SK-N-SH treated with all-trans-retinoic acid at 6 μM for 48 hours (cell line): Measurements from ENCODE around the gene STIL.

Source experiments
- ARNTL ChIP-seq: fragments of 450-650 bp; formaldehyde crosslinking; IDR thresholded peaks from 2 replicates; pipeline ENCODE4 v1.5.0; 2020; ENCODE audit warnings: low read depth, mild to moderate bottlenecking, moderate library complexity, borderline replicate concordance
- CREB5 ChIP-seq: fragments of 250-450 bp; sonication (Bioruptor Pico); IDR thresholded peaks from 2 replicates; pipeline ENCODE4 v1.5.1; 2020; ENCODE audit warnings: low read depth, mild to moderate bottlenecking, moderate library complexity
- ESRRG ChIP-seq: fragments of 250-450 bp; sonication (Bioruptor Pico); IDR thresholded peaks from 2 replicates; pipeline ENCODE4 v1.6.1; 2021; ENCODE audit warnings: mild to moderate bottlenecking
- ISL1 ChIP-seq: fragments of 250-450 bp; sonication (Bioruptor Pico); IDR thresholded peaks from 2 replicates; pipeline ENCODE4 v2.1.2; 2022; ENCODE audit warnings: mild to moderate bottlenecking, moderate library complexity
- OSR1 ChIP-seq: fragments of 250-450 bp; sonication (Bioruptor Pico); IDR thresholded peaks from 2 replicates; pipeline ENCODE4 v1.8.0; 2022; ENCODE audit warnings: moderate library complexity, mild to moderate bottlenecking, inconsistent platforms
- POU6F1 ChIP-seq: fragments of 250-450 bp; sonication (Bioruptor Pico); IDR thresholded peaks from 2 replicates; pipeline ENCODE4 v1.8.0; 2021; ENCODE audit warnings: low read depth, mild to moderate bottlenecking, moderate library complexity, borderline replicate concordance
- PPARA ChIP-seq: fragments of 250-450 bp; sonication (Bioruptor Pico); IDR thresholded peaks from 2 replicates; pipeline ENCODE4 v1.5.0; 2020; ENCODE audit warnings: mild to moderate bottlenecking, borderline replicate concordance
- RARB ChIP-seq: fragments of 250-450 bp; sonication (Bioruptor Pico); IDR thresholded peaks from 2 replicates; pipeline ENCODE4 v1.8.0; 2021; ENCODE audit warnings: mild to moderate bottlenecking, moderate library complexity
- ZC3H10 ChIP-seq: fragments of 250-450 bp; sonication (Bioruptor Pico); IDR thresholded peaks from 2 replicates; pipeline ENCODE4 v1.5.1; 2021; ENCODE audit warnings: mild to moderate bottlenecking, moderate library complexity
- ZFP30 ChIP-seq: fragments of 450-650 bp; formaldehyde crosslinking; IDR thresholded peaks from 2 replicates; pipeline ENCODE4 v1.5.0; 2022; ENCODE audit warnings: mild to moderate bottlenecking, moderate library complexity
- ZNF565 ChIP-seq: fragments of 450-650 bp; formaldehyde crosslinking; conservative IDR thresholded peaks from 2 replicates; pipeline ENCODE4 v1.5.0; 2020; ENCODE audit warnings: low read depth, mild to moderate bottlenecking, moderate library complexity
- ZNF70 ChIP-seq: fragments of 450-650 bp; formaldehyde crosslinking; IDR thresholded peaks from 2 replicates; pipeline ENCODE4 v1.5.0; 2020; ENCODE audit warnings: mild to moderate bottlenecking, moderate library complexity
- ZNF8 ChIP-seq: fragments of 450-650 bp; formaldehyde crosslinking; IDR thresholded peaks from 2 replicates; pipeline ENCODE4 v1.5.0; 2020; ENCODE audit warnings: mild to moderate bottlenecking, moderate library complexity
- TF ChIP-seq, protein P1 (sequence below): fragments of 250-450 bp; sonication (Bioruptor Pico); IDR thresholded peaks from 2 replicates; pipeline ENCODE4 v1.5.1; 2021; ENCODE audit warnings: mild to moderate bottlenecking, moderate library complexity

- TF ChIP-seq POU6F1 = no peak
- TF ChIP-seq PPARA (CRISPR knock-in tag) = no peak
- TF ChIP-seq, protein P1, sequence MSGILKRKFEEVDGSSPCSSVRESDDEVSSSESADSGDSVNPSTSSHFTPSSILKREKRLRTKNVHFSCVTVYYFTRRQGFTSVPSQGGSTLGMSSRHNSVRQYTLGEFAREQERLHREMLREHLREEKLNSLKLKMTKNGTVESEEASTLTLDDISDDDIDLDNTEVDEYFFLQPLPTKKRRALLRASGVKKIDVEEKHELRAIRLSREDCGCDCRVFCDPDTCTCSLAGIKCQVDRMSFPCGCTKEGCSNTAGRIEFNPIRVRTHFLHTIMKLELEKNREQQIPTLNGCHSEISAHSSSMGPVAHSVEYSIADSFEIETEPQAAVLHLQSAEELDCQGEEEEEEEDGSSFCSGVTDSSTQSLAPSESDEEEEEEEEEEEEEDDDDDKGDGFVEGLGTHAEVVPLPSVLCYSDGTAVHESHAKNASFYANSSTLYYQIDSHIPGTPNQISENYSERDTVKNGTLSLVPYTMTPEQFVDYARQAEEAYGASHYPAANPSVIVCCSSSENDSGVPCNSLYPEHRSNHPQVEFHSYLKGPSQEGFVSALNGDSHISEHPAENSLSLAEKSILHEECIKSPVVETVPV (CRISPR knock-in tag) = no peak
- no peak for TF ChIP-seq CREB5 (CRISPR knock-in tag)
- no peak for TF ChIP-seq ARNTL
- TF ChIP-seq ZFP30 (CRISPR knock-in tag) = no peak
- no peak for TF ChIP-seq ESRRG (CRISPR knock-in tag)
- no peak for TF ChIP-seq RARB (CRISPR knock-in tag)
- no peak for TF ChIP-seq ZNF70 (CRISPR knock-in tag)
- no peak for TF ChIP-seq ISL1 (CRISPR knock-in tag)
- no peak for TF ChIP-seq ZNF8 (CRISPR knock-in tag)
- no peak for TF ChIP-seq ZNF565 (CRISPR knock-in tag)
- TF ChIP-seq OSR1 (CRISPR knock-in tag) = no peak
- TF ChIP-seq ZC3H10 (CRISPR knock-in tag) = no peak
Measured at GRCh38 chr1:47224676-47225399, 89.1 kb downstream of the STIL start.
